ENCODE data around the gene CERS5.

- TF ChIP-seq CTCF (conservative IDR thresholded peaks at IDR 0.05; ENCODE audit: low read length) = no peak
- TF ChIP-seq EZH2phosphoT487 (IDR thresholded peaks at IDR 0.05; ENCODE audit: borderline replicate concordance, low read depth, low read length) = no peak
These were observed 445 bp downstream of the CERS5 start for GRCh38 chr12:50166799-50167048.
